ENCODE measurements around the gene FEN1. TPM values are rescaled to one million over a fixed set of nuclear protein-coding genes. Genes with fewer than 3 reads are reported as not detected.

Gene FEN1
- total and polyA plus RNA-seq, 2 of the 13 experiments (the other 11 are each of a cell fraction or from before 2014, with no cell fraction given) = 12.4 to 102 TPM

GRCh38 chr11:61827571-61828378, 35.1 kb downstream of the FEN1 start, which contains the start of gene FADS2 (continued):
- TF ChIP-seq, protein P1, sequence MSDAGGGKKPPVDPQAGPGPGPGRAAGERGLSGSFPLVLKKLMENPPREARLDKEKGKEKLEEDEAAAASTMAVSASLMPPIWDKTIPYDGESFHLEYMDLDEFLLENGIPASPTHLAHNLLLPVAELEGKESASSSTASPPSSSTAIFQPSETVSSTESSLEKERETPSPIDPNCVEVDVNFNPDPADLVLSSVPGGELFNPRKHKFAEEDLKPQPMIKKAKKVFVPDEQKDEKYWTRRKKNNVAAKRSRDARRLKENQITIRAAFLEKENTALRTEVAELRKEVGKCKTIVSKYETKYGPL (CRISPR knock-in tag; IDR thresholded peaks at IDR 0.05) = no peak
- TF ChIP-seq FOSL2 (CRISPR knock-in tag; IDR thresholded peaks at IDR 0.05) (no peak), ZNF644 (CRISPR knock-in tag; IDR thresholded peaks at IDR 0.05; ENCODE audit: low read depth) (no peak), ETV6 (CRISPR knock-in tag; conservative IDR thresholded peaks at IDR 0.05) (no peak), GATA4 (IDR thresholded peaks at IDR 0.05; ENCODE audit: borderline replicate concordance, low read depth) (0 out of 2 replicates have a peak, but pooled peaks have one; percentile 30), DMAP1 (CRISPR knock-in tag; IDR thresholded peaks at IDR 0.05) (peak; percentile 41; the same call in 1 of the 2 replicates), JDP2 (CRISPR knock-in tag; IDR thresholded peaks at IDR 0.05; ENCODE audit: borderline replicate concordance) (no peak), POLR2AphosphoS5 (IDR thresholded peaks at IDR 0.05; ENCODE audit: low read depth, low read length) (peak; percentile 54; the same call in 1 of the 2 replicates), PHF5A (CRISPR knock-in tag; IDR thresholded peaks at IDR 0.05; ENCODE audit: low read depth, unreplicated experiment) (no peak), BCLAF1 (IDR thresholded peaks at IDR 0.05) (no peak), ZNF512B (CRISPR knock-in tag; IDR thresholded peaks at IDR 0.05; ENCODE audit: borderline replicate concordance) (no peak), ARNT (IDR thresholded peaks at IDR 0.05) (no peak), ZNF879 (CRISPR knock-in tag; IDR thresholded peaks at IDR 0.05) (no peak), CTCF (CRISPR knock-in tag; IDR thresholded peaks at IDR 0.05) (peak; percentile 55)
- TF ChIP-seq, protein P2, sequence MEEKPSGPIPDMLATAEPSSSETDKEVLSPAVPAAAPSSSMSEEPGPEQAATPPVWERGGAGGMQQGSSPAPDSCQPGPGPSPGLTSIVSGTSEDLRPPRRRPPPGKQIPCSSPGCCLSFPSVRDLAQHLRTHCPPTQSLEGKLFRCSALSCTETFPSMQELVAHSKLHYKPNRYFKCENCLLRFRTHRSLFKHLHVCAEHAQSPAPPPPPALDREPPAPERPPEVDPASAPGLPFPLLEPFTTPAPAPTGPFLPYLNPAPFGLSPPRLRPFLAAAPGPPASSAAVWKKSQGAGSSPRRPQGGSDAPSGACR (CRISPR knock-in tag; IDR thresholded peaks at IDR 0.05) = 0 out of 2 replicates have a peak, but pooled peaks have one; percentile 74
- TF ChIP-seq, protein P3, sequence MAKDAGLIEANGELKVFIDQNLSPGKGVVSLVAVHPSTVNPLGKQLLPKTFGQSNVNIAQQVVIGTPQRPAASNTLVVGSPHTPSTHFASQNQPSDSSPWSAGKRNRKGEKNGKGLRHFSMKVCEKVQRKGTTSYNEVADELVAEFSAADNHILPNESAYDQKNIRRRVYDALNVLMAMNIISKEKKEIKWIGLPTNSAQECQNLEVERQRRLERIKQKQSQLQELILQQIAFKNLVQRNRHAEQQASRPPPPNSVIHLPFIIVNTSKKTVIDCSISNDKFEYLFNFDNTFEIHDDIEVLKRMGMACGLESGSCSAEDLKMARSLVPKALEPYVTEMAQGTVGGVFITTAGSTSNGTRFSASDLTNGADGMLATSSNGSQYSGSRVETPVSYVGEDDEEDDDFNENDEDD (CRISPR knock-in tag; IDR thresholded peaks at IDR 0.05; ENCODE audit: borderline replicate concordance) = peak; percentile 56; the same call in 1 of the 2 replicates
- TF ChIP-seq, protein P4, sequence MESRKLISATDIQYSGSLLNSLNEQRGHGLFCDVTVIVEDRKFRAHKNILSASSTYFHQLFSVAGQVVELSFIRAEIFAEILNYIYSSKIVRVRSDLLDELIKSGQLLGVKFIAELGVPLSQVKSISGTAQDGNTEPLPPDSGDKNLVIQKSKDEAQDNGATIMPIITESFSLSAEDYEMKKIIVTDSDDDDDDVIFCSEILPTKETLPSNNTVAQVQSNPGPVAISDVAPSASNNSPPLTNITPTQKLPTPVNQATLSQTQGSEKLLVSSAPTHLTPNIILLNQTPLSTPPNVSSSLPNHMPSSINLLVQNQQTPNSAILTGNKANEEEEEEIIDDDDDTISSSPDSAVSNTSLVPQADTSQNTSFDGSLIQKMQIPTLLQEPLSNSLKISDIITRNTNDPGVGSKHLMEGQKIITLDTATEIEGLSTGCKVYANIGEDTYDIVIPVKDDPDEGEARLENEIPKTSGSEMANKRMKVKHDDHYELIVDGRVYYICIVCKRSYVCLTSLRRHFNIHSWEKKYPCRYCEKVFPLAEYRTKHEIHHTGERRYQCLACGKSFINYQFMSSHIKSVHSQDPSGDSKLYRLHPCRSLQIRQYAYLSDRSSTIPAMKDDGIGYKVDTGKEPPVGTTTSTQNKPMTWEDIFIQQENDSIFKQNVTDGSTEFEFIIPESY (CRISPR knock-in tag; IDR thresholded peaks at IDR 0.05) = peak; percentile 92
